Measurements from ENCODE around the gene MAP2K5. TPM values are rescaled to one million over a fixed set of nuclear protein-coding genes. Genes with fewer than 3 reads are reported as not detected.
A peak's percentile ranks its signal among the peaks of the same experiment; 100 is the strongest.

Gene MAP2K5
- total and polyA plus RNA-seq, 2 experiments from 2014 or later, result 6.8 to 13.6 TPM

DNA sequence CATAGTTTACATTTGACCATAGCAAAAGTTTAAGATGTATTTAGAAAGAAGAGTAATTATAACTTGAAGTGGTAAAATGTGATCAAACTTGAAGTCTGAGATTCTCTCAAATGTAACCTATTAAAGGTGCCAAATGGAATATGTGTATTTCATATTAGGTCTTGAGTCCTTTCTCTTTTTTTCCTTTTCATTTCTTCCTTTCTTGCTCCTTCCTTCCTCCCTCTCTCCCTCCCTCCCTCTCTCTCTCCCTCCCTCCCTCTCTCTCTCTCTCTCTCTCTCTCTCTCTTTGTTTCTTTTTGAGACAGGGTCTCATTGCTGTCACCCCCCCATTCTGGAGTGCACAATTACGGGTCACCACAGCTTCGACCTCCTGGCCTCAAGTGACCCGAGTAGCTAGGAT, 47.7 kb downstream of the MAP2K5 start:
- TF ChIP-seq, protein P1, sequence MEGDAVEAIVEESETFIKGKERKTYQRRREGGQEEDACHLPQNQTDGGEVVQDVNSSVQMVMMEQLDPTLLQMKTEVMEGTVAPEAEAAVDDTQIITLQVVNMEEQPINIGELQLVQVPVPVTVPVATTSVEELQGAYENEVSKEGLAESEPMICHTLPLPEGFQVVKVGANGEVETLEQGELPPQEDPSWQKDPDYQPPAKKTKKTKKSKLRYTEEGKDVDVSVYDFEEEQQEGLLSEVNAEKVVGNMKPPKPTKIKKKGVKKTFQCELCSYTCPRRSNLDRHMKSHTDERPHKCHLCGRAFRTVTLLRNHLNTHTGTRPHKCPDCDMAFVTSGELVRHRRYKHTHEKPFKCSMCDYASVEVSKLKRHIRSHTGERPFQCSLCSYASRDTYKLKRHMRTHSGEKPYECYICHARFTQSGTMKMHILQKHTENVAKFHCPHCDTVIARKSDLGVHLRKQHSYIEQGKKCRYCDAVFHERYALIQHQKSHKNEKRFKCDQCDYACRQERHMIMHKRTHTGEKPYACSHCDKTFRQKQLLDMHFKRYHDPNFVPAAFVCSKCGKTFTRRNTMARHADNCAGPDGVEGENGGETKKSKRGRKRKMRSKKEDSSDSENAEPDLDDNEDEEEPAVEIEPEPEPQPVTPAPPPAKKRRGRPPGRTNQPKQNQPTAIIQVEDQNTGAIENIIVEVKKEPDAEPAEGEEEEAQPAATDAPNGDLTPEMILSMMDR (IDR thresholded peaks at IDR 0.05; ENCODE audit: low read depth, low read length), result no peak
- H3K36me3 ChIP-seq, result peaks cover 3% of the 10 kb centered on the region
- no peak overlapping the region for H3K4me3 ChIP-seq
- no peaks in the 10 kb centered on the region for H3K4me1 ChIP-seq (ENCODE audit: low read depth)
- H3K27me3 ChIP-seq, result no peaks in the 10 kb centered on the region
- no peaks in the 10 kb centered on the region for H3K9me3 ChIP-seq (ENCODE audit: low read depth)
- H3K27ac ChIP-seq, result no peak overlapping the region
- no peak for DNase-seq (ENCODE audit: low read depth in 1 of 2, low spot score in 1 of 2)

DNA sequence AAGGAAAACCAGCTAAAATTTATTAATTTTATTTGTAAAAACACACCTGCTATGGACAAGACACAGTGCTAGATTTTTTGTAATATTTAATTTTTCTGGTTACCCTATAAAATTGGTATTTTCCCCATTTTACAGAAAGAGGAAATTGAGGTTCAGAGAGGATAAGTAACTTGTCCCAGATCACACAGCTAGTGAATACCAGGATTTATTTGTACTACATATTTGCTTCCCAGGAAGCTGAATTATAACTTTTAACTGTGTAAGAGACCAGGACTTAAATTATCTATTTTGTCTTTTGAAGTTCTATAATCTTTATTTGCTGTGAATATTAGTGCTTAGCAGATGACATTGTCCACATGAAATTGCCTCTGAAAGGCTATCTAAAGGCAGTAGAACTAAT, 49.7 kb downstream of the MAP2K5 start:
- H3K27me3 ChIP-seq, result no peaks in the 10 kb centered on the region
- H3K36me3 ChIP-seq, result peaks cover 3% of the 10 kb centered on the region
- no peak for DNase-seq (ENCODE audit: low read depth in 1 of 2, low spot score in 1 of 2)
- H3K9me3 ChIP-seq (ENCODE audit: low read depth), result no peaks in the 10 kb centered on the region
- H3K27ac ChIP-seq, result no peak overlapping the region
- TF ChIP-seq, protein P1 (IDR thresholded peaks at IDR 0.05; ENCODE audit: low read depth, low read length), result no peak
- no peaks in the 10 kb centered on the region for H3K4me1 ChIP-seq (ENCODE audit: low read depth)
- H3K4me3 ChIP-seq, result no peak overlapping the region

DNA sequence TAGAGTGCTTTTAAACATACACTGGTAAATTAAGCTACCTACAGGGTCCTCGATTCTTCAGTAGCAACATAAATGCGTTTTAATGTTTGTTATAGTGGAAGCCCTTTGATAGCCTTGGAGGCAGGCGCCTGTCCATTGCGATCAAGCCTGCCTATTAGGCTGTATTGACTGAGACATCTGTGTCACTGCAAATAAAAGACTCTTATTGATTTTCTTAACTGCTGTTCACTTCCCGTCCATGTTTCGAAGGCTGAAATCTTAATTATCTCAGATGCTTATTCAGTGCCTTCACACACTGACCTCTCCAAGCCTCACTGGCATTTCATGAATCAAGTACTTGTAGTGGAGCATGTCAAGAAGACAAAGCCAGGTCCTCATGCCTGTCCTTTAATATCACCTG, 51.1 kb downstream of the MAP2K5 start:
- TF ChIP-seq, protein P1 (IDR thresholded peaks at IDR 0.05; ENCODE audit: low read depth, low read length), result no peak
- Histone ChIP-seq H3K36me3 (peaks cover 3% of the 10 kb centered on the region), H3K9me3 (ENCODE audit: low read depth) (no peaks in the 10 kb centered on the region), H3K27ac (no peak overlapping the region), H3K27me3 (no peaks in the 10 kb centered on the region), H3K4me3 (no peak overlapping the region), H3K4me1 (ENCODE audit: low read depth) (no peaks in the 10 kb centered on the region)
- no peak for DNase-seq (ENCODE audit: low read depth in 1 of 2, low spot score in 1 of 2)

DNA sequence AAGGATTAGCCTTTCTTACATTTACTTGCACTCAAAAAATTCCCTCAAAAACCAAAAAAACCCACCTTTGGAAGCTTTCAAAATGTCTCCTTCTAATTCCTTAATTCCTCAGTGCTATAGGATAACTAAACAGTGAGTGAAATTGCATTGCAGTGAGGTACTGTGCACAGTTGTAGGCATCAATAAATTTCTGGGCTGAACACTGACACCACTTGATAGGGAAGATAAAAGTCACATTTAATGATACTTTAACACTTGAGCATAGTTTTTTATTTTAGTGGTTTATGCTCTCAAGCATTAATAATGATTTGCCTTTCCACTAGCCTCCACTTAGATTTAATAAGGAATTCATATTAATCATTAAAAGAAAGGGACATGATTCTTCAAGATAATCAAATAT, 52.3 kb downstream of the MAP2K5 start:
- no peak for DNase-seq (ENCODE audit: low read depth in 1 of 2, low spot score in 1 of 2)
- Histone ChIP-seq H3K27ac (no peak overlapping the region), H3K4me3 (no peak overlapping the region), H3K4me1 (ENCODE audit: low read depth) (no peaks in the 10 kb centered on the region), H3K27me3 (no peaks in the 10 kb centered on the region), H3K36me3 (peaks cover 3% of the 10 kb centered on the region), H3K9me3 (ENCODE audit: low read depth) (no peaks in the 10 kb centered on the region)
- TF ChIP-seq, protein P1 (IDR thresholded peaks at IDR 0.05; ENCODE audit: low read depth, low read length), result no peak

DNA sequence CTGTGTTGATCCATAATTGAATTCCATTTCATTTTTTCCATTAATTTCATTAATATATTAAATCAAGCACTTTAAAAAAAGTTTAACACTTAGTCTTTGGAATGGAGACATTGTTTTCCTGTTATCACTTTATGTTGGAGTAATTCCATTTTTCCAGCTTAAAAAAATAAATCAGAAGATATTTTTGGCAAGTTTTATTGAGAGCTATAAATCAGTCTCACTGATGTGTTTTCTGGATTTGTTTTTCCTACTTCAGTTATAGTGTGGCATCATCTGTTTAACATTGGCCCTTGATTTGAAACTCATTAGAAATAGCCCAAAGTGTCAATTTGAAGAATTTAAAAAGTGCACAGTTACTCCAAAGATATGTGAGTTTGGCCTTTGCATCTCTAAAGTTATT, 53.1 kb downstream of the MAP2K5 start:
- no peaks in the 10 kb centered on the region for H3K9me3 ChIP-seq (ENCODE audit: low read depth)
- H3K4me3 ChIP-seq, result no peak overlapping the region
- TF ChIP-seq, protein P1 (IDR thresholded peaks at IDR 0.05; ENCODE audit: low read depth, low read length), result no peak
- peaks cover 3% of the 10 kb centered on the region for H3K36me3 ChIP-seq
- H3K27ac ChIP-seq, result no peak overlapping the region
- no peaks in the 10 kb centered on the region for H3K4me1 ChIP-seq (ENCODE audit: low read depth)
- H3K27me3 ChIP-seq, result no peaks in the 10 kb centered on the region
- DNase-seq (ENCODE audit: low read depth in 1 of 2, low spot score in 1 of 2), result no peak

DNA sequence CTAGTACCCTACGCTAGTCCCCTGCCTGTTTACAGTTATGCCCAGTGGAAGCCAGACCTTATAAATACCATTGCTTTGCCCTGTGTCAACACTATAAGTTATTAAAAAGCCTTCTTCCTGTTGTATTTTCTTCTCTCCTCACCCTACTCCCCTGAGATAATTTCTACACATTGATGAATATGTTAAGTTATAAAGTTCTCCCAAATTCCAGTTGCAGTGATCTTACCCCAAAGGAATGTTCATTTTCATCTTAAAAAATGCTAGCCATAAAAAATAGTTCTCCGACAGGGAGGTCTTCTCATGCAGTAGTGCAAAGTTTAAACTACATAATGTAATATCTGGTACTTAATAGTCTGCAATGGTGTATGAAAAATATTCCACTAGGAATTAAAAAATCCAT, 58.6 kb downstream of the MAP2K5 start:
- Histone ChIP-seq H3K27me3 (no peaks in the 10 kb centered on the region), H3K4me3 (no peak overlapping the region), H3K27ac (no peak overlapping the region), H3K9me3 (ENCODE audit: low read depth) (no peaks in the 10 kb centered on the region), H3K4me1 (ENCODE audit: low read depth) (no peaks in the 10 kb centered on the region), H3K36me3 (no peaks in the 10 kb centered on the region)
- TF ChIP-seq, protein P1 (IDR thresholded peaks at IDR 0.05; ENCODE audit: low read depth, low read length), result no peak
- peak in 1 of 2 donors; percentile 22 for DNase-seq (ENCODE audit: low read depth in 1 of 2, low spot score in 1 of 2)

Measured in cardiac muscle cell (in vitro differentiated cells and primary cell).